Measurements from ENCODE around the gene HTR2A.

HTR2A gene

GRCh38 chr13:46783504-46783903, 113.3 kb downstream of the HTR2A start:
- Histone ChIP-seq H3K4me1 (no peaks in the 10 kb centered on the region; a peak in 1 of 20 replicates), H3K9ac (no peak overlapping the region), H3K9me3 (replicated peaks in 1 of 11) (no peaks in the 10 kb centered on the region), H3K27ac (no peak overlapping the region), H3K27me3 (no peaks in the 10 kb centered on the region), H3K4me3 (no peak overlapping the region), H3K4me2 (no peak overlapping the region), H4K20me1 (peaks cover 0 to 16% (median 0%) of the 10 kb centered on the region in 11 experiments; a peak in 1 of 22 replicates), H3K36me3 (peaks cover 59 to 97% (median 88%) of the 10 kb centered on the region in 11 experiments)
- TF ChIP-seq Cebpa-rat (IDR thresholded peaks at IDR 0.05): no peak

GRCh38 chr13:46782691-46783090, 114.2 kb downstream of the HTR2A start:
- Histone ChIP-seq H3K36me3 (peaks cover 66 to 97% (median 89%) of the 10 kb centered on the region in 11 experiments), H3K4me3 (no peak overlapping the region), H3K27me3 (no peaks in the 10 kb centered on the region), H3K4me2 (no peak overlapping the region), H3K9ac (no peak overlapping the region), H3K27ac (no peak overlapping the region), H3K4me1 (no peaks in the 10 kb centered on the region), H3K9me3 (replicated peaks in 1 of 11) (no peaks in the 10 kb centered on the region), H4K20me1 (0 out of 22 replicates have a peak, but pooled peaks cover 0 to 9% (median 0%) of the 10 kb centered on the region in 11 experiments)
- no peak for TF ChIP-seq Cebpa-rat (IDR thresholded peaks at IDR 0.05)

- no peak overlapping the region for H3K9ac ChIP-seq
- H4K20me1 ChIP-seq: 0 out of 22 replicates have a peak, but pooled peaks cover 0 to 6% (median 0%) of the 10 kb centered on the region in 11 experiments
- no peaks in the 10 kb centered on the region for H3K9me3 ChIP-seq (replicated peaks in 1 of 11)
- H3K27ac ChIP-seq: no peak overlapping the region
- H3K4me3 ChIP-seq: no peak overlapping the region
- H3K27me3 ChIP-seq: no peaks in the 10 kb centered on the region
- H3K36me3 ChIP-seq: peaks cover 70 to 99% (median 94%) of the 10 kb centered on the region in 11 experiments
- no peak for TF ChIP-seq Cebpa-rat (IDR thresholded peaks at IDR 0.05)
- H3K4me2 ChIP-seq: no peak overlapping the region
- H3K4me1 ChIP-seq: no peaks in the 10 kb centered on the region
These were observed 114.8 kb downstream of the HTR2A start for GRCh38 chr13:46782066-46782465.

Data from BLaER1 treated with 17β-estradiol and CSF1 and Interleukin-3, amounts not matched to agents 10 nM and 100 nM (cell line).